DMS79 treated with DMSO at 0.1 percent for 48 hours (cell line): ENCODE measurements around the gene MAN1A2.
"Not testable (repeated sequence)": the region's sequence is repeated elsewhere in the genome, so short reads cannot be mapped to it uniquely, and the experiment has no call there.

Experiments used
- DNase-seq: peaks from one replicate; lab custom pipeline; 2025; lab: John Stamatoyannopoulos, UW

The MAN1A2 gene

DNA sequence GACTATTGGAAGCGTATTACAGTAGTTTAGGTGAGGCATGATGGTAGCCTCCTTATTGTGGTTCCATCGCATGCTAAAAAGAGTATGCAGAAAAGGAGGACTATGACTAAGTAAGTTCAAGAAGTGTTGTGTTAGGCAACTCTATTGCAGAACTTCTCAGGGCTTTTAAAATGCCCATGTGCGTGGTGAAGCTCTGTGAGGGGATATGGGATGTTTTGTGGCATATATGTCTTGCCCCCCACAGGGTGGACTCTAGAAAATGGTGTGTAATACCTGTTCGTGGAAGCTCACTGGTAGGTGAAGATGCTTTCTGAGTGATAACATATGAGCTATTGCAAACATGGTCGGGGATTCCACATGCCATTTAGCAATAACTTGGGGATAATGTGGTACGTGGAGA is 31.7 kb downstream of the MAN1A2 start:
- no peak for DNase-seq

DNA sequence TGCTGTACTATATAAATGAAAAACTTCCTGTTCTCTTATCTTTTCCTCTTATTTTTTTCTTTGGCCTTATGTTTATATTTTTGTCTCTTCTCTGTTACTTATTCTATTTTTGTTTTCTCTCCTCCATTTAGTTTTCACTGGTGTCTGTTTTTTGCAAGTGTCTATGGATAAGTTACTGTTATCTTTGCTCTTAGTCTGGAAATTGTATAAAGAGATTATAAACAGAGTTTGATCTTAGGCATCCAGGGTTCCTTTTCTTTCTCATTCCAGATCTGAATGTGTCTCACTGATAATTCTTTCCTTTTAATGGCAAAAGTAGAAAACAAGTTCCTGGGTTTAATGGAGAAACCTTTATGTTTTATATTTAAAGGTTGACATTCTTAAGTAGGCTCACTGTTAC is 34.5 kb downstream of the MAN1A2 start:
- DNase-seq, result no peak

GRCh38 chr1:117403597-117403996 is 36.3 kb downstream of the MAN1A2 start:
- no peak for DNase-seq

GRCh38 chr1:117405042-117405441 is 37.8 kb downstream of the MAN1A2 start:
- no peak for DNase-seq

- no peak for DNase-seq
Measured at GRCh38 chr1:117412472-117412871, 45.2 kb downstream of the MAN1A2 start.

- no peak for DNase-seq
Measured at GRCh38 chr1:117413412-117413811, 46.2 kb downstream of the MAN1A2 start.

- DNase-seq, result no peak
Measured at GRCh38 chr1:117414943-117415342, 47.7 kb downstream of the MAN1A2 start.

DNA sequence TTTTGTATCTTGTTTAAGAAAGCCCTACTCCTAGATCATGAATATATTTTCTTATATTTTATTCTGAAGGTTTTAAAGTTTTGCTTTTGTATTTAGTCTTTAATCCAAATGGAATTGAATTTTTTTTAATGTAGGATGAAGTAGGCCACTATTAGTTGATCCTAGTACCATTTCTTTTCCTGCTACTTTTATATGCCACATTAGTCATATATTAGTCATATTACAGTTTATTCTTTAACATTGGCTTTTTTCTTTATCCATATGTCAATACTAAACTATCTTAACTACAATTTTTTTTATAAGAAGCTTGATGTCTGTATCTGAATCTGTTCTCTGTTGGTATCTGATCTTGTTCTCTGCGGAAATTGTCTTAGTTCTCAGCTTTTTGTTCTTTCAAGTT is 48.8 kb downstream of the MAN1A2 start:
- DNase-seq, result no peak

GRCh38 chr1:117416546-117417125 is 49.4 kb downstream of the MAN1A2 start:
- no peak for DNase-seq

DNA sequence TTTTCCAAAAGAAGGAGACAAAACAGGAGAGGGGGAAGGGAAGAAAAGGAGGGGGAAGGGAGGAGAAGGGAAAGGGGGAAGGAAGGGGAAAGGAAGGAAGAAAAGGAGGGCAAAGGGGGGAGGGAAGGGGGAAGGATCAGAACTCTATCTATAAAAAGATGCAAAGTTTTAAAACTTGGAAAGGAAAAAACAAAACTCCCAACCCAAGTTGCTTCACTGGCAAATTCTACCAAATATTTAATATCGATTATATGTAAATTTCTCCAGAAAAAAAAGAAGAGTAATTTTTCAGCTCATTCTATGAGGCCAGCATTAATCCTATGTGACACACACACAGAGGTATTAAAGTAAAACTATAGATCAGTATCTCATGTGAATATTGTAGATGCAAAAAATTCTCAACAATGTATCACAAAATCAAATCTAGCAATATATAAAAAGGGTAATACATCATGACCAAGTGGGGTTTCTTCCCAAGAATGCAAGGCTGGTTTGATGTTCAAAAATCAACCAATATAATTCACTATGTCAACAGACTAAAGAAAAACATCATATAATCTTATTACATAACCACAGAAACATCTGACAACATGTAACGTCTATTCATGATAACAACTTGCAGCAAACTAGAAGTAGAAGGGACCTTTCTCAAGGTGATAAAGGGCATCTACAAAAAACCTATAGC is 57.9 kb downstream of the MAN1A2 start:
- no peak for DNase-seq

GRCh38 chr1:117427297-117427696 is 60.0 kb downstream of the MAN1A2 start:
- DNase-seq, result no peak

DNA sequence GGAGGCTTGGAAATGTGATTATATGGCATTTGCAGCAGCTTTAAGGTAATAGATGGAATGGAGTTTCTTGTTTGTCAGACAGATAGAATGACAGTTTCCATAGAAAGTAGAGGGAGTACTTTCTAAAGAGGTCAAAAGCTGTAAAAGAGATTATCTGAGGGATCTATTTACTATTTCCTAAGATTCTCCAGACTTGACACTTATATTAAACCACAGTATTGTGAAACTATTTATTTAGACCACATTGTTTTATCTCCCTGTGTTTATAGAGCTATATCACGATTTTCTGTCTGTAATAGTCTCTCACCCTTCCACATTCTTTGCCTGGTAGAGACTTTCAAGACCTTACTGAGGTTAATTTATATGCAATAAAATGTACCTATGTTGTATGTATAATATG is 66.7 kb downstream of the MAN1A2 start:
- DNase-seq, result no peak

DNA sequence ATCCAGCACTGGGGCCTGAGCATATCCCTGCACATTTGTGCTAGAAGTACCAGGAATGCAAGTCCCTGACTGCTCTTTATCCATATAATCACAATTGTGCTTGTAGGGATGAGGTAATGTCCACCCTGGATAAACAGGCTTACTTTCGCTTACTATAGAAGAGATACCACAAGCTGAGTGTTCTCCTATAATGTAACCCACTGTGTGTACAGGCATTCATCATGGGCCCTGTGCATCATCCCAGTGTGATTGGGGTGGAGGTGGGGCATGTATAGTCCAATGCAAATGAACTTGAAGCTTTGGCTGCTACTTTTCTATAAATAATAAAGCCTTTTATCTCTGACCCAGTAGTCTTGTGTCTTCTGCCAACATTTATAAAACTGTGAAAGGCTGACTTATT is 69.3 kb downstream of the MAN1A2 start:
- no peak for DNase-seq

- DNase-seq, result no peak
Measured at GRCh38 chr1:117447661-117448060, 80.4 kb downstream of the MAN1A2 start.

DNA sequence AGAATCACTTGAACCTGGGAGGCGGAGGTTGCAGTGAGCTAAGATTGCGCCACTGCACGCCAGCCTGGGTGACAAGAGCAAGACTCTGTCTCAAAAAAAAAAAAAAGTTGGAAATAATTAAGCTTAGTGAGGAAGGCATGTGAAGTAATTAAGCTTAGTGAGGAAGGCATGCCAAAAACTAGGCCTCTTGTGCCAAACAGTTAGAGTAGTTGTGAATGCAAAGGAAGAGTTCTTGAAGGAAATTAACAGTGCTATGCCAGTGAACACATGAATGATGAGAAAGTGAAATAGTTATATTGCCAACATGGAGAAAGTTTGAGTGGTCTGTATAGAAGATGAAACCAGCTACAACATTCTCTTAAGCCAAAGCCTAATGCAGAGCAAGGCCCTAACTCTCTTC is 85.0 kb downstream of the MAN1A2 start:
- no peak for DNase-seq

GRCh38 chr1:117453958-117454357 is 86.7 kb downstream of the MAN1A2 start:
- no peak for DNase-seq

DNA sequence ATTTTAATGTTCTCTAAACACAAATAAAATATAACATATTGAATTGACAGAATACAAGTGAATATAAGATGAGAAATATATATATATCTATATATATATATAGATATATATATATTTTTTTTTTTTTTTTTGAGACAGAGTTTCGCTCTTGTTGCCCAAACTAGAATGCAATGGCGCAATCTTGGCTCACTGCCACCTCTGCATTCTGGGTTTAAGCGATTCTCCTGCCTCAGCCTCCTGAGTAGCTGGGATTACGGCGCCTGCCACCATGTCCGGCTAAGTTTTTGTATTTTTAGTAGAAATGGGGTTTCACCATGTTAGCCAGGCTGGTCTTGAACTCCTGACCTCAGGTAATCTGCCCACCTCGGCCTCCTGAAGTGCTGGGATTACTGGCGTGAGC is 91.2 kb downstream of the MAN1A2 start:
- DNase-seq, result not testable (repeated sequence)

DNA sequence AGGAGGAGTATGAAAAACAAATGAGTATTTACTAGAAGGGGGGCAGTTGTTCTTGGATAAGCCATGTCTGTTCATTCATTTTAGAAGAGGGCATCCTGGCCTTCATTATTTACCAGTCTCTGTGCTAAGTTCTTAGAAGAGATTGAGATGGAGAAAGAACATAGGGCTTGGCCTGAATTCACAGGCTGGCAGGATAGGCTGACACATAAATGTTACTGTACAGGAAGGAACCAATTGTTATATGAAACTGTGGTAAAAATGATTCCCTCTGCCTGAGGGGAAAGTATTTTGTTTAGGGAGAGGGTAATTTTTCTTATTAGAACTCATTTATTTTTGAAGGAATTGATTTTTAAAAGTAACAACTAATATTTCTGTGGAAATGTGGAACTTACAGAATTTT is 99.5 kb downstream of the MAN1A2 start:
- DNase-seq, result no peak

DNA sequence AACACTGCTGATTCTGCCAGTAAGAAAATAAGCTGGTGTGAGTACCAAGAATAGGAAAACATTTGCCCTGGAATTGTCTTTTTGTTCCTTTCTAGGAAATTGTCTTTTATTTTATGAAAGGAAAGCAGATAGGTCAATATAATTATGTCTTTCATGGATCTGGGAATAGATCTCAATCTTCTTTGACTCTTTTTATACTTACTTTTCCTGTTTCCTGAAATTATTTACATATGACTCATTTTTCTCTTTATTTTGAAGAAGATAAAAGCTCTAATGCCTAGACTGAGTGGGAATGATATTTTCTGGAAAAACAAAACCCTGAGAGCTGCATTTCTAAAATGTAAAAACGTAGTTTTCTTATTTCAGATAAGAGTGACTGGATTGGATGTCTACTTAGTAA is 100.1 kb downstream of the MAN1A2 start:
- no peak for DNase-seq

DNA sequence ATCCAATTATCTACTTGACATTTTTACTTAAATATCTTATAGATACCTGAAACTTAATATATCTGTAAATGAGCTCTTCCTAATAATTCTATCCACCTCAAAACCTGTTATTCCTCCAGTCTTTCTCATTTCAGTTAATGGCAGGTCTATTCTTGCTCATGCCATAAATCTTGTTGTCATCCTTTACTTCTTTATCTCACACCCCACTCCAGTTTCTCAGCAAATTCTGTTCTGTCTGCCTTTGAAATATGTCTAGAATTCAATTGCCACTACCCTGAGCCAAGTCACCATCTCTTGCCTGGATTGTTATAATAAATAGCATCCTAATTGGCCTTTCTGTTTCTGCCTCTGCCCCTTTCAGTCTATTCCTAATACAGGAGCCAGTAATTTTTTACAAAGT is 105.8 kb downstream of the MAN1A2 start:
- no peak for DNase-seq

GRCh38 chr1:117475495-117475894 is 108.2 kb downstream of the MAN1A2 start:
- not testable (repeated sequence) for DNase-seq

DNA sequence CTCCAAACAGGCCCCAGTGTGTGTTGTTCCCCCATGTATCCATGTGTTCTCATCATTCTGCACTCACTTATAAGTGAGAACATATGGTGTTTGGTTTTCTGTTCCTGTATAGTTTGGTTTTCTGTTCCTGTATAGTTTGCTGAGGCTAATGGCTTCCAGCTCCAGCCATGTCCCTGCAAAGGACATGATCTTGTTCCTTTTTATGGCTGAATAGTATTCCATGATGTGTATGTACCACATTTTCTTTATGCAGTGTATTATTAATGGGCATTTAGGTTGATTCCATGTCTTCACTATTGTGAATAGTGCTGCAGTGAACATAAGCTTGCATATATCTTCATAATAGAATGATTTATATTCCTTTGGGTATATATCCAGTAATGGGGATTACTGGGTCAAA is 111.8 kb downstream of the MAN1A2 start:
- no peak for DNase-seq

GRCh38 chr1:117481410-117481809 is 114.2 kb downstream of the MAN1A2 start:
- DNase-seq, result no peak

- DNase-seq, result no peak
Measured at GRCh38 chr1:117493906-117494305, 126.7 kb downstream of the MAN1A2 start.
